Measurements from ENCODE around the gene UCHL5. TPM values are rescaled to one million over a fixed set of nuclear protein-coding genes. Genes with fewer than 3 reads are reported as not detected.
"Not testable (repeated sequence)": the region's sequence is repeated elsewhere in the genome, so short reads cannot be mapped to it uniquely, and the experiment has no call there.

UCHL5 gene
- total and polyA plus RNA-seq, 2 experiments from 2014 or later = 42.5 to 67.1 TPM

- TF ChIP-seq, protein P1, sequence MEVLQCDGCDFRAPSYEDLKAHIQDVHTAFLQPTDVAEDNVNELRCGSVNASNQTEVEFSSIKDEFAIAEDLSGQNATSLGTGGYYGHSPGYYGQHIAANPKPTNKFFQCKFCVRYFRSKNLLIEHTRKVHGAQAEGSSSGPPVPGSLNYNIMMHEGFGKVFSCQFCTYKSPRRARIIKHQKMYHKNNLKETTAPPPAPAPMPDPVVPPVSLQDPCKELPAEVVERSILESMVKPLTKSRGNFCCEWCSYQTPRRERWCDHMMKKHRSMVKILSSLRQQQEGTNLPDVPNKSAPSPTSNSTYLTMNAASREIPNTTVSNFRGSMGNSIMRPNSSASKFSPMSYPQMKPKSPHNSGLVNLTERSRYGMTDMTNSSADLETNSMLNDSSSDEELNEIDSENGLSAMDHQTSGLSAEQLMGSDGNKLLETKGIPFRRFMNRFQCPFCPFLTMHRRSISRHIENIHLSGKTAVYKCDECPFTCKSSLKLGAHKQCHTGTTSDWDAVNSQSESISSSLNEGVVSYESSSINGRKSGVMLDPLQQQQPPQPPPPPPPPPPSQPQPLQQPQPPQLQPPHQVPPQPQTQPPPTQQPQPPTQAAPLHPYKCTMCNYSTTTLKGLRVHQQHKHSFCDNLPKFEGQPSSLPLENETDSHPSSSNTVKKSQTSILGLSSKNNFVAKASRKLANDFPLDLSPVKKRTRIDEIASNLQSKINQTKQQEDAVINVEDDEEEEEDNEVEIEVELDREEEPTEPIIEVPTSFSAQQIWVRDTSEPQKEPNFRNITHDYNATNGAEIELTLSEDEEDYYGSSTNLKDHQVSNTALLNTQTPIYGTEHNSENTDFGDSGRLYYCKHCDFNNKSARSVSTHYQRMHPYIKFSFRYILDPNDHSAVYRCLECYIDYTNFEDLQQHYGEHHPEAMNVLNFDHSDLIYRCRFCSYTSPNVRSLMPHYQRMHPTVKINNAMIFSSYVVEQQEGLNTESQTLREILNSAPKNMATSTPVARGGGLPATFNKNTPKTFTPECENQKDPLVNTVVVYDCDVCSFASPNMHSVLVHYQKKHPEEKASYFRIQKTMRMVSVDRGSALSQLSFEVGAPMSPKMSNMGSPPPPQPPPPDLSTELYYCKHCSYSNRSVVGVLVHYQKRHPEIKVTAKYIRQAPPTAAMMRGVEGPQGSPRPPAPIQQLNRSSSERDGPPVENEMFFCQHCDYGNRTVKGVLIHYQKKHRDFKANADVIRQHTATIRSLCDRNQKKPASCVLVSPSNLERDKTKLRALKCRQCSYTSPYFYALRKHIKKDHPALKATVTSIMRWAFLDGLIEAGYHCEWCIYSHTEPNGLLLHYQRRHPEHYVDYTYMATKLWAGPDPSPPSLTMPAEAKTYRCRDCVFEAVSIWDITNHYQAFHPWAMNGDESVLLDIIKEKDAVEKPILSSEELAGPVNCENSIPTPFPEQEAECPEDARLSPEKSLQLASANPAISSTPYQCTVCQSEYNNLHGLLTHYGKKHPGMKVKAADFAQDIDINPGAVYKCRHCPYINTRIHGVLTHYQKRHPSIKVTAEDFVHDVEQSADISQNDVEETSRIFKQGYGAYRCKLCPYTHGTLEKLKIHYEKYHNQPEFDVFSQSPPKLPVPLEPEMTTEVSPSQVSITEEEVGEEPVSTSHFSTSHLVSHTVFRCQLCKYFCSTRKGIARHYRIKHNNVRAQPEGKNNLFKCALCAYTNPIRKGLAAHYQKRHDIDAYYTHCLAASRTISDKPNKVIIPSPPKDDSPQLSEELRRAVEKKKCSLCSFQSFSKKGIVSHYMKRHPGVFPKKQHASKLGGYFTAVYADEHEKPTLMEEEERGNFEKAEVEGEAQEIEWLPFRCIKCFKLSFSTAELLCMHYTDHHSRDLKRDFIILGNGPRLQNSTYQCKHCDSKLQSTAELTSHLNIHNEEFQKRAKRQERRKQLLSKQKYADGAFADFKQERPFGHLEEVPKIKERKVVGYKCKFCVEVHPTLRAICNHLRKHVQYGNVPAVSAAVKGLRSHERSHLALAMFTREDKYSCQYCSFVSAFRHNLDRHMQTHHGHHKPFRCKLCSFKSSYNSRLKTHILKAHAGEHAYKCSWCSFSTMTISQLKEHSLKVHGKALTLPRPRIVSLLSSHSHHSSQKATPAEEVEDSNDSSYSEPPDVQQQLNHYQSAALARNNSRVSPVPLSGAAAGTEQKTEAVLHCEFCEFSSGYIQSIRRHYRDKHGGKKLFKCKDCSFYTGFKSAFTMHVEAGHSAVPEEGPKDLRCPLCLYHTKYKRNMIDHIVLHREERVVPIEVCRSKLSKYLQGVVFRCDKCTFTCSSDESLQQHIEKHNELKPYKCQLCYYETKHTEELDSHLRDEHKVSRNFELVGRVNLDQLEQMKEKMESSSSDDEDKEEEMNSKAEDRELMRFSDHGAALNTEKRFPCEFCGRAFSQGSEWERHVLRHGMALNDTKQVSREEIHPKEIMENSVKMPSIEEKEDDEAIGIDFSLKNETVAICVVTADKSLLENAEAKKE (CRISPR knock-in tag; IDR thresholded peaks at IDR 0.05) = no peak
- no peak for TF ChIP-seq EZH2phosphoT487 (IDR thresholded peaks at IDR 0.05; ENCODE audit: unreplicated experiment)
- TF ChIP-seq EZH2 (IDR thresholded peaks at IDR 0.05; ENCODE audit: low read depth, unreplicated experiment) = no peak
- no peak for TF ChIP-seq NANOG (IDR thresholded peaks at IDR 0.05; ENCODE audit: borderline replicate concordance)
- no peak for TF ChIP-seq ZNF331 (CRISPR knock-in tag; IDR thresholded peaks at IDR 0.05; ENCODE audit: low read depth)
- no peak for TF ChIP-seq CREB1 (CRISPR knock-in tag; IDR thresholded peaks at IDR 0.05; ENCODE audit: low read depth)
Measured at GRCh38 chr1:192983349-192983980, 75.7 kb downstream of the UCHL5 start (continued).

- DNase-seq (ENCODE audit: low spot score) (no peak), ATAC-seq (no peak)
- Mint-ChIP-seq H3K4me1 (peaks cover 28% of the 10 kb centered on the region), H3K4me3 (no peak overlapping the region), H3K27ac (no peak overlapping the region), H3K9me3 (peaks cover 28% of the 10 kb centered on the region), H3K27me3 (ENCODE audit: insufficient read depth, low read depth, poor library complexity) (peaks cover 9% of the 10 kb centered on the region), H3K36me3 (ENCODE audit: low read depth) (peaks cover 24% of the 10 kb centered on the region)
- H3K4me1 ChIP-seq (ENCODE audit: insufficient read depth) = peaks cover 13% of the 10 kb centered on the region; the same call in 1 of the 2 replicates
- no peaks in the 10 kb centered on the region for H3F3A ChIP-seq (replicated peaks; ENCODE audit: low read depth)
- no peaks in the 10 kb centered on the region for H3K79me2 ChIP-seq (replicated peaks; ENCODE audit: insufficient read depth)
- TF ChIP-seq ZNF114 (CRISPR knock-in tag; IDR thresholded peaks at IDR 0.05) (no peak), ETS1 (IDR thresholded peaks at IDR 0.05) (no peak), JUNB (IDR thresholded peaks at IDR 0.05; ENCODE audit: unreplicated experiment) (no peak), REST (IDR thresholded peaks at IDR 0.05; ENCODE audit: unreplicated experiment) (no peak)
- no peaks in the 10 kb centered on the region for H3K27me3 ChIP-seq (ENCODE audit: insufficient read depth)
- H2AFZ ChIP-seq = no peak overlapping the region
- H3K9me2 ChIP-seq (ENCODE audit: insufficient read depth) = 0 out of 2 replicates have a peak, but pooled peaks cover 3% of the 10 kb centered on the region
- no peaks in the 10 kb centered on the region for H4K20me1 ChIP-seq (replicated peaks; ENCODE audit: insufficient read depth)
- H3K4me2 ChIP-seq = no peak overlapping the region
- H3K4me3 ChIP-seq = no peak overlapping the region
- no peak overlapping the region for H3K27ac ChIP-seq (ENCODE audit: low read depth)
- H3K36me3 ChIP-seq (ENCODE audit: insufficient read depth) = no peaks in the 10 kb centered on the region; the same call in 1 of the 2 replicates
Measured at GRCh38 chr1:192980856-192981255, 78.3 kb downstream of the UCHL5 start.

- H3K27me3 Mint-ChIP-seq (ENCODE audit: insufficient read depth, low read depth, poor library complexity); H3K27ac ChIP-seq (ENCODE audit: low read depth): not testable (repeated sequence)
Measured at GRCh38 chr1:192980334-192980733, 78.8 kb downstream of the UCHL5 start.

More at GRCh38 chr1:192980334-192980733, 78.8 kb downstream of the UCHL5 start:
- H3K36me3 ChIP-seq (ENCODE audit: insufficient read depth); DNase-seq (ENCODE audit: low spot score); H3K4me3 ChIP-seq; H4K20me1 ChIP-seq (replicated peaks; ENCODE audit: insufficient read depth); H3F3A ChIP-seq (replicated peaks; ENCODE audit: low read depth); H3K4me2 ChIP-seq; H3K4me3 Mint-ChIP-seq; H3K79me2 ChIP-seq (replicated peaks; ENCODE audit: insufficient read depth); H3K9me2 ChIP-seq (ENCODE audit: insufficient read depth); H2AFZ ChIP-seq; H3K27ac Mint-ChIP-seq; H3K27me3 ChIP-seq (ENCODE audit: insufficient read depth); ATAC-seq: not testable (repeated sequence)
- Mint-ChIP-seq H3K4me1 (peaks cover 28% of the 10 kb centered on the region), H3K36me3 (ENCODE audit: low read depth) (peaks cover 24% of the 10 kb centered on the region), H3K9me3 (peaks cover 28% of the 10 kb centered on the region)
- peaks cover 13% of the 10 kb centered on the region; the same call in 1 of the 2 replicates for H3K4me1 ChIP-seq (ENCODE audit: insufficient read depth)

Measured in GM23338 (cell line).